IMR-90 (cell line): ENCODE measurements around the gene ANKRD65. TPM values are rescaled to one million over a fixed set of nuclear protein-coding genes. Genes with fewer than 3 reads are reported as not detected.

Source experiments
- ATAC-seq: fragments of 200-7000 bp; cut with Tn5 transposase; 2 replicates; pipeline ENCODE4 v1.9.1; 2020; ENCODE audit warnings: low read depth, mild to moderate bottlenecking, moderate library complexity
- BruUV-seq: library from RNA; stranded (reverse); fragments of 400-500 nt; replicated peaks from 2 replicates; lab custom pipeline; 2021; lab: Mats Ljungman, UMichigan
- CTCF ChIA-PET: fragments of 300-600 bp; formaldehyde crosslinking; extraction: SDS; loops from one replicate; lab custom pipeline; 2021; ENCODE audit warnings: antibody characterized with exemption; lab: Yijun Ruan, JAX
- POLR2A ChIA-PET: fragments of 300-600 bp; sonication (Branson Sonifier 250); formaldehyde crosslinking; loops from one replicate; lab custom pipeline; 2022; ENCODE audit warnings: antibody characterized with exemption; ENCODE audit not compliant: unreplicated experiment; lab: Charles Lee
- DNase-seq: peaks from one replicate; pipeline ENCODE4 v3.0.0; 2013
- H2AFZ ChIP-seq: replicated peaks from 2 replicates; pipeline ENCODE3; 2013; ENCODE audit warnings: low read length, mild to moderate bottlenecking; ENCODE audit not compliant: poor library complexity
- H2AK5ac ChIP-seq: 2 replicates; pipeline ENCODE4 v1.6.1; 2013; ENCODE audit warnings: low read depth, low read length, inconsistent platforms
- H2AK9ac ChIP-seq: replicated peaks from 2 replicates; pipeline ENCODE3; 2013; ENCODE audit warnings: mild to moderate bottlenecking, low read depth, low read length, moderate library complexity; ENCODE audit not compliant: poor library complexity
- H2BK120ac ChIP-seq: 2 replicates; pipeline ENCODE4 v1.6.1; 2013; ENCODE audit warnings: low read depth, low read length, inconsistent platforms
- H2BK15ac ChIP-seq: 3 replicates; pipeline ENCODE4 v1.6.1; 2013; ENCODE audit warnings: low read depth, low read length, inconsistent platforms
- H2BK20ac ChIP-seq: 2 replicates; pipeline ENCODE4 v1.6.1; 2013; ENCODE audit warnings: low read depth, mild to moderate bottlenecking, inconsistent platforms, low read length, moderate library complexity
- H2BK5ac ChIP-seq: 2 replicates; pipeline ENCODE4 v1.6.1; 2013; ENCODE audit warnings: mild to moderate bottlenecking, low read depth, low read length, inconsistent platforms; ENCODE audit not compliant: poor library complexity, severe bottlenecking
- H3K14ac ChIP-seq: replicated peaks from 2 replicates; pipeline ENCODE4 v1.6.1; 2013; ENCODE audit warnings: low read depth, low read length, inconsistent platforms
- H3K18ac ChIP-seq: 2 replicates; pipeline ENCODE4 v1.6.1; 2013; ENCODE audit warnings: low read depth, low read length, control low read depth
- H3K23ac ChIP-seq: 2 replicates; pipeline ENCODE4 v1.6.1; 2013; ENCODE audit warnings: low read depth, low read length, inconsistent platforms
- H3K27ac ChIP-seq: 2 replicates; pipeline ENCODE4 v1.5.1; 2013; ENCODE audit warnings: mild to moderate bottlenecking, control low read depth, low read length; ENCODE audit not compliant: insufficient read depth
- H3K27me3 ChIP-seq: 2 replicates; pipeline ENCODE4 v1.6.1; 2013; ENCODE audit warnings: low read length; ENCODE audit not compliant: control insufficient read depth, insufficient read depth
- H3K36me3 ChIP-seq: 2 replicates; pipeline ENCODE4 v1.6.1; 2013; ENCODE audit warnings: low read length, mixed read lengths; ENCODE audit not compliant: control insufficient read depth, insufficient read depth
- H3K4ac ChIP-seq: 2 replicates; pipeline ENCODE4 v1.6.1; 2013; ENCODE audit warnings: low read depth, low read length, inconsistent platforms
- H3K4me1 ChIP-seq: 2 replicates; pipeline ENCODE4 v1.6.1; 2013; ENCODE audit warnings: low read length, mixed read lengths; ENCODE audit not compliant: control insufficient read depth, insufficient read depth
- H3K4me2 ChIP-seq: 2 replicates; pipeline ENCODE4 v1.6.1; 2013; ENCODE audit warnings: low read depth, mild to moderate bottlenecking, control low read depth, low read length, moderate library complexity
- H3K4me3 ChIP-seq: 2 replicates; pipeline ENCODE4 v1.5.1; 2013; ENCODE audit warnings: low read depth, mild to moderate bottlenecking, control low read depth, low read length, moderate library complexity; ENCODE audit not compliant: insufficient read depth
- H3K56ac ChIP-seq: 2 replicates; pipeline ENCODE4 v1.6.1; 2013; ENCODE audit warnings: low read length, inconsistent platforms; ENCODE audit not compliant: insufficient read depth; ENCODE audit errors: extremely low read depth
- H3K79me1 ChIP-seq, 2 experiments: 2 replicates each; pipeline ENCODE4 v1.6.1; 2013; ENCODE audit warnings: low read length in 2 of 2, inconsistent platforms in 1 of 2, low read depth in 1 of 2
- H3K9ac ChIP-seq: 2 replicates; pipeline ENCODE4 v1.6.1; 2013; ENCODE audit warnings: low read depth, low read length, control low read depth
- H3K9me1 ChIP-seq: 2 replicates; pipeline ENCODE4 v1.6.1; 2013; ENCODE audit warnings: low read length, inconsistent platforms; ENCODE audit not compliant: insufficient read depth
- H3K9me3 ChIP-seq: 2 replicates; pipeline ENCODE4 v1.6.1; 2013; ENCODE audit warnings: low read length; ENCODE audit not compliant: control insufficient read depth, insufficient read depth
- H4K20me1 ChIP-seq: 2 replicates; pipeline ENCODE4 v1.6.1; 2013; ENCODE audit warnings: low read length, inconsistent platforms; ENCODE audit not compliant: insufficient read depth
- H4K5ac ChIP-seq: 2 replicates; pipeline ENCODE4 v1.6.1; 2013; ENCODE audit warnings: mild to moderate bottlenecking, low read depth, low read length, control low read depth
- H4K8ac ChIP-seq, 2 experiments: 2 replicates each; pipeline ENCODE4 v1.6.1; 2013; ENCODE audit warnings: low read depth in 2 of 2, low read length in 2 of 2, control low read depth in 1 of 2, inconsistent platforms in 1 of 2
- H4K91ac ChIP-seq: 2 replicates; pipeline ENCODE4 v1.6.1; 2013; ENCODE audit warnings: low read depth, low read length, inconsistent platforms; ENCODE audit not compliant: insufficient read depth
- CEBPB ChIP-seq: IDR thresholded peaks from 2 replicates; pipeline ENCODE4 v1.6.1; 2012; ENCODE audit warnings: low read depth, low read length, improper control_type of control experiment
- CHD1 ChIP-seq: IDR thresholded peaks from 2 replicates; pipeline ENCODE4 v1.6.1; 2012; ENCODE audit warnings: low read depth, low read length, improper control_type of control experiment
- MAFK ChIP-seq: IDR thresholded peaks from 2 replicates; pipeline ENCODE4 v1.6.1; 2012; ENCODE audit warnings: low read depth, low read length, improper control_type of control experiment
- MAZ ChIP-seq: IDR thresholded peaks from 2 replicates; pipeline ENCODE4 v1.6.1; 2012; ENCODE audit warnings: low read depth, mild to moderate bottlenecking, low read length, improper control_type of control experiment, moderate library complexity, borderline replicate concordance
- NFE2L2 ChIP-seq: fragments of 150-350 bp; IDR thresholded peaks from 2 replicates; pipeline ENCODE4 v1.6.1; 2016; ENCODE audit warnings: low read depth, mild to moderate bottlenecking, low read length
- POLR2A ChIP-seq: IDR thresholded peaks from 2 replicates; pipeline ENCODE4 v1.6.1; 2012; ENCODE audit warnings: mild to moderate bottlenecking, low read depth, low read length
- RAD21 ChIP-seq: IDR thresholded peaks from 2 replicates; pipeline ENCODE4 v1.6.1; 2012; ENCODE audit warnings: low read length, improper control_type of control experiment
- RCOR1 ChIP-seq: IDR thresholded peaks from 2 replicates; pipeline ENCODE4 v1.6.1; 2012; ENCODE audit warnings: mild to moderate bottlenecking, low read length, improper control_type of control experiment; ENCODE audit not compliant: insufficient replicate concordance
- RFX5 ChIP-seq: IDR thresholded peaks from 2 replicates; pipeline ENCODE4 v1.8.0; 2012; ENCODE audit warnings: low read depth, mild to moderate bottlenecking, low read length, moderate library complexity
- SMC3 ChIP-seq: fragments of 150-350 bp; IDR thresholded peaks from 2 replicates; pipeline ENCODE4 v1.6.1; 2016; ENCODE audit warnings: low read depth, mild to moderate bottlenecking, antibody characterized with exemption, low read length, moderate library complexity
- WGBS, 2 experiments: methylation state at CpG; one replicate each; pipeline versions ENCODE4 v1.1.5 to v1.1.7; 2013; ENCODE audit warnings: missing lambda C conversion rate in 2 of 2; ENCODE audit not compliant: insufficient read length in 1 of 2; ENCODE audit errors: extremely low coverage in 2 of 2; 5-methylcytosine and 5-hydroxymethylcytosine counted together
- dilution Hi-C: fragments of 300-500 bp; cut with HindIII; formaldehyde crosslinking; loops from one replicate; pipeline ENCODE4 v1.14.3; 2018; ENCODE audit warnings: low sequenced_read_pairs; ENCODE audit not compliant: unreplicated experiment
- in situ Hi-C: fragments of 300-500 bp; cut with MboI; formaldehyde crosslinking; loops from 3 replicates; pipeline ENCODE4 v1.14.3; 2019; ENCODE audit warnings: low sequenced_read_pairs, inconsistent platforms, mixed read lengths
- intact Hi-C: fragments of 100-400 bp; cut with micrococcal nuclease; formaldehyde crosslinking; loops from 2 replicates; pipeline ENCODE4 v1.10.0; 2022
- polyA plus RNA-seq, 3 experiments: library from polyadenylated mRNA; depleted of rRNA; stranded (reverse); fragments of >200 nt; gene quantifications; 2 replicates each; pipeline ENCODE4 v1.2.3, GENCODE V29; 2012; ENCODE audit warnings: low replicate concordance in 1 of 3
- total RNA-seq: library from RNA; depleted of rRNA; stranded (reverse); fragments of >200 nt; gene quantifications from 2 replicates; pipeline ENCODE4 v1.2.3, GENCODE V29; 2012
- TF ChIP-seq, protein P1 (sequence below): fragments of 150-350 bp; IDR thresholded peaks from 2 replicates; pipeline ENCODE4 v1.6.1; 2017; ENCODE audit warnings: mild to moderate bottlenecking, antibody characterized with exemption, low read length, low read depth
- TF ChIP-seq, protein P2 (sequence below): fragments of 150-350 bp; IDR thresholded peaks from 2 replicates; pipeline ENCODE4 v1.6.1; 2016; ENCODE audit warnings: low read depth, mild to moderate bottlenecking, low read length, moderate library complexity, borderline replicate concordance

ANKRD65 gene
- total and polyA plus RNA-seq, 2 of the 4 experiments (the other 2 are of a cell fraction): 0.09 TPM; not detected in 1

DNA sequence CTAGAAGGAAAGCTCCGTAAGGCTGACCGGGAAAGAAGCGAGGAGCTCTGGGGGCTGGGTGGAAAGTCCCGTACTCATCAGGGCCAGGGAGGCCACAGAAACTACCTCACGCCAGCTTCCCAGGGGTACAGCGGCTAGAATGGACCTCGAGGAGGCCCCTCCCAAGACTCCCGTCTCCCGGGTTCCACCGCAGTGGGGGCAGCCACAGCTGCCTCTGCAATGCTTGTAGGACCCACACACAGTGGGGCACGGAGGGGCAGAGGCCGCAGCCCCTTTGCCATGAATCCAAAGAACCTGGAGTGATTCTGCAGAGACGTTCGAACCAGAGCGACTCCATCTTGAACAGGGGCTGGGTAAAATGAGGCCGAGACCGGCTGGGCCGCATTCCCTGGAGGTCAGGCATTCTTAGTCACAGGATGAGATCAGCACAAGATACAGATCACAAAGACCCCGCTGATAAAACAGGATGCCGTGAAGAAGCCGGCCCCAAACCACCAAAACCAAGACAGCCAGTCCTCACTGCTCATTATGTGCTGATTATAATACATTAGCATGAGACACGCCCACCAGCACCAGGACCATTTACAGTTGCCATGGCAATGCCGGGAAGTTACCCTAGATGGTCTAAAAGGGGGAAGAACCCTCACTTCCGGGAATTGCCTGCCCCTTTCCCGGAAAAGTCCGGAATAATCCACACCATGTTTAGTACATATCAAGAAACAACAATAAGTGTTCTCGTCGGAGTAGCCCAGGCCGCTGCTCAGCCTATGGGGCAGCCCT is 1.6 kb upstream of the ANKRD65 start:
- no TSS peak for BruUV-seq

More for the DNA sequence above, 1.6 kb upstream of the ANKRD65 start:
- Histone ChIP-seq H3K27ac (no peak overlapping the region), H3K4me3 (no peak overlapping the region), H2BK15ac (0 out of 3 replicates have a peak overlapping the region, but pooled peaks have one; percentile 61), H3K18ac (no peak overlapping the region), H3K4me2 (no peak overlapping the region), H3K4ac (no peak overlapping the region), H3K14ac (no peak overlapping the region; the same call in 1 of the 2 replicates), H3K36me3 (no peaks in the 10 kb centered on the region), H3K23ac (no peak overlapping the region), H4K8ac (peak overlapping the region; percentile 36 to 66; a peak in 3 of 4 replicates), H4K20me1 (no peaks in the 10 kb centered on the region), H2AK5ac (no peak overlapping the region), H3K9me1 (no peaks in the 10 kb centered on the region), H2BK5ac (no peak overlapping the region), H3K9me3 (no peaks in the 10 kb centered on the region), H4K91ac (no peak overlapping the region), H2AK9ac (peak overlapping the region; percentile 29), H2BK120ac (peak overlapping the region; percentile 54; the same call in 1 of the 2 replicates), H4K5ac (no peak overlapping the region), H3K9ac (no peak overlapping the region), H2BK20ac (no peak overlapping the region), H3K27me3 (no peaks in the 10 kb centered on the region), H3K4me1 (peaks cover 3% of the 10 kb centered on the region; the same call in 1 of the 2 replicates), H2AFZ (peak overlapping the region; percentile 84), H3K79me1 (no peaks in the 10 kb centered on the region), H3K56ac (no peak overlapping the region)
- intact Hi-C loops: no loop called here
- DNase-seq: peak; percentile 50
- ChIA-PET POLR2A (no interaction called here), CTCF (no interaction called here)
- 80% methylated on average over 15 of the region's 29 CpGs; no CpG with 5 or more reads in 1 of the 2 experiments for WGBS, 2 experiments
- in situ Hi-C loops: no loop called here
- dilution Hi-C loops: no loop called here
- peak; percentile 31; the same call in 1 of the 2 replicates for ATAC-seq
- TF ChIP-seq MAZ (no peak), RFX5 (no peak), SMC3 (no peak), MAFK (no peak), CEBPB (no peak), RCOR1 (no peak), RAD21 (no peak), CHD1 (no peak), POLR2A (no peak), NFE2L2 (no peak)
- TF ChIP-seq, protein P1, sequence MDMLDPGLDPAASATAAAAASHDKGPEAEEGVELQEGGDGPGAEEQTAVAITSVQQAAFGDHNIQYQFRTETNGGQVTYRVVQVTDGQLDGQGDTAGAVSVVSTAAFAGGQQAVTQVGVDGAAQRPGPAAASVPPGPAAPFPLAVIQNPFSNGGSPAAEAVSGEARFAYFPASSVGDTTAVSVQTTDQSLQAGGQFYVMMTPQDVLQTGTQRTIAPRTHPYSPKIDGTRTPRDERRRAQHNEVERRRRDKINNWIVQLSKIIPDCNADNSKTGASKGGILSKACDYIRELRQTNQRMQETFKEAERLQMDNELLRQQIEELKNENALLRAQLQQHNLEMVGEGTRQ: no peak
- TF ChIP-seq, protein P2, sequence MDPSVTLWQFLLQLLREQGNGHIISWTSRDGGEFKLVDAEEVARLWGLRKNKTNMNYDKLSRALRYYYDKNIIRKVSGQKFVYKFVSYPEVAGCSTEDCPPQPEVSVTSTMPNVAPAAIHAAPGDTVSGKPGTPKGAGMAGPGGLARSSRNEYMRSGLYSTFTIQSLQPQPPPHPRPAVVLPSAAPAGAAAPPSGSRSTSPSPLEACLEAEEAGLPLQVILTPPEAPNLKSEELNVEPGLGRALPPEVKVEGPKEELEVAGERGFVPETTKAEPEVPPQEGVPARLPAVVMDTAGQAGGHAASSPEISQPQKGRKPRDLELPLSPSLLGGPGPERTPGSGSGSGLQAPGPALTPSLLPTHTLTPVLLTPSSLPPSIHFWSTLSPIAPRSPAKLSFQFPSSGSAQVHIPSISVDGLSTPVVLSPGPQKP: no peak
